ENCODE results near the gene TEX14. TPM values are rescaled to one million over a fixed set of nuclear protein-coding genes. Genes with fewer than 3 reads are reported as not detected.

The TEX14 gene
- total RNA-seq, 4 donors from 2014 or later = under 0.01 to 0.21 TPM; not detected in 2

DNA sequence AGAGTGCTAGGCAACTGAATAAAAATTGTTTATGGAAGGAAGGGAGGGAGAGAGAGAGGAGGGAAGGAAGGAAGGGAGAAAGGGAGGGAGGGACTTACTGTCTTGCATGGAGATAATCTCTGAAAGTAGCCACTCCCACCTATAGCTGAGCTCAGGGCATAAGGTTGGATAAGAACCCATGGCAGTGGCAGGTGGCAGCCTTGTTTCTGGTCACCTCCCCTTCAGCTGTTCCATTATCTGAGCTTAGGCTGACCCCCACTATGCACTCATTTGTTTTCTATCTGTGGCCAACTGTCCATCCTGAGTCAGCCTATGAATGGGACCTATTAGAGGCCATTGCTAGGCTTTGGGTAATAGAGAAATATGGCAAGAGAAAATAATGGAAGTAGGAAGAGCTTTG, 152.1 kb downstream of the TEX14 start:
- DNase-seq (ENCODE audit: low spot score in 2 of 2) = no peak
- no peak overlapping the region for H3K4me3 ChIP-seq
- no peaks in the 10 kb centered on the region for H3K36me3 ChIP-seq
- H3K9me3 ChIP-seq = no peaks in the 10 kb centered on the region
- H3K27ac ChIP-seq = no peak overlapping the region
- H3K4me1 ChIP-seq = peaks cover 0 to 5% (median 2%) of the 10 kb centered on the region in 4 donors
- TF ChIP-seq EP300 (IDR thresholded peaks at IDR 0.05) (no peak), POLR2A (IDR thresholded peaks at IDR 0.05) (no peak), CTCF (IDR thresholded peaks at IDR 0.05) (no peak)
- peaks cover 0 to 8% of the 10 kb centered on the region in 2 donors for H3K27me3 ChIP-seq

GRCh38 chr17:58538811-58539409, 152.9 kb downstream of the TEX14 start:
- no peak for DNase-seq (ENCODE audit: low spot score in 2 of 2)
- WGBS, 2 donors = 50 to 66% methylated on average over 3 to 6 of the region's 6 CpGs
- no peak overlapping the region for H3K27ac ChIP-seq
- no peaks in the 10 kb centered on the region for H3K9me3 ChIP-seq
- no peak overlapping the region for H3K4me3 ChIP-seq
- no peaks in the 10 kb centered on the region for H3K36me3 ChIP-seq
- H3K4me1 ChIP-seq = peaks cover 0 to 8% (median 2%) of the 10 kb centered on the region in 4 donors
- peaks cover 0 to 8% of the 10 kb centered on the region in 2 donors for H3K27me3 ChIP-seq
- TF ChIP-seq POLR2A (IDR thresholded peaks at IDR 0.05) = no peak
- no peak for TF ChIP-seq EP300 (IDR thresholded peaks at IDR 0.05)
- no peak for TF ChIP-seq CTCF (IDR thresholded peaks at IDR 0.05)

DNA sequence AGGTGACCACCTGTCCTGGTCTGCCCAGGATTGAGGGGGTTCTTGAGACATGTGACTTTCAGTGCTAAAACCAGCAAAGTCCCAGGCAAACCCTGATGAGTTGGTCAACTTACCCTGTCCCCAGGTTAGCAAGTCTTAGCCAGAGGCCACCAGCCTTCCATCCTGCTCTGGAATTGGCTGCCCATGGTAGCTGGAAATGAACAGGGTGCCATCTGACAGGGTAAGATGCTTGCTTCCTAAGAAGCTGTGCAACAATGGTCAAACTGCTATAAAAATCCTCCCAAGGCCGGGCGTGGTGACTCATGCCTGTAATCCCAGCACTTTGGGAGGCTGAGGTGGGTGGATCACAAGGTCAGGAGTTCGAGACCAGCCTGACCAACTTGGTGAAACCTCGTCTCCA, 154.6 kb downstream of the TEX14 start:
- Histone ChIP-seq H3K4me3 (no peak overlapping the region), H3K36me3 (no peaks in the 10 kb centered on the region), H3K27me3 (peaks cover 0 to 8% of the 10 kb centered on the region in 2 donors), H3K9me3 (no peaks in the 10 kb centered on the region), H3K4me1 (peaks cover 0 to 17% (median 6%) of the 10 kb centered on the region in 4 donors), H3K27ac (no peak overlapping the region)
- whole genome bisulfite sequencing, 2 donors = 78 to 86% methylated on average over 4 of the region's 4 CpGs
- TF ChIP-seq EP300 (IDR thresholded peaks at IDR 0.05) (no peak), CTCF (IDR thresholded peaks at IDR 0.05) (no peak), POLR2A (IDR thresholded peaks at IDR 0.05) (no peak)
- DNase-seq (ENCODE audit: low spot score in 2 of 2) = no peak

GRCh38 chr17:58536542-58536941, 155.3 kb downstream of the TEX14 start:
- H3K27ac ChIP-seq = no peak overlapping the region
- no peak overlapping the region for H3K4me3 ChIP-seq
- 68 to 92% methylated on average over 2 to 3 of the region's 3 CpGs for WGBS, 2 donors
- H3K4me1 ChIP-seq = peaks cover 0 to 21% (median 7%) of the 10 kb centered on the region in 4 donors
- no peaks in the 10 kb centered on the region for H3K36me3 ChIP-seq
- TF ChIP-seq POLR2A (IDR thresholded peaks at IDR 0.05) = no peak
- no peak for TF ChIP-seq EP300 (IDR thresholded peaks at IDR 0.05)
- no peak for TF ChIP-seq CTCF (IDR thresholded peaks at IDR 0.05)
- no peaks in the 10 kb centered on the region for H3K9me3 ChIP-seq
- no peak for DNase-seq (ENCODE audit: low spot score in 2 of 2)
- H3K27me3 ChIP-seq = peaks cover 0 to 8% of the 10 kb centered on the region in 2 donors

GRCh38 chr17:58535431-58535830, 156.4 kb downstream of the TEX14 start:
- Histone ChIP-seq H3K4me1 (peaks cover 0 to 32% (median 13%) of the 10 kb centered on the region in 4 donors), H3K4me3 (no peak overlapping the region), H3K27me3 (peaks cover 0 to 8% of the 10 kb centered on the region in 2 donors), H3K36me3 (no peaks in the 10 kb centered on the region), H3K27ac (no peak overlapping the region), H3K9me3 (no peaks in the 10 kb centered on the region)
- 83 to 88% methylated on average over 2 of the region's 2 CpGs for WGBS, 2 donors
- no peak for TF ChIP-seq POLR2A (IDR thresholded peaks at IDR 0.05)
- TF ChIP-seq CTCF (IDR thresholded peaks at IDR 0.05) = no peak
- no peak for TF ChIP-seq EP300 (IDR thresholded peaks at IDR 0.05)
- DNase-seq (ENCODE audit: low spot score in 2 of 2) = no peak
